GM23248 (cell line): ENCODE results near the gene RBP3. TPM values are rescaled to one million over a fixed set of nuclear protein-coding genes. Genes with fewer than 3 reads are reported as not detected.

ENCODE experiments used
- DNase-seq: peaks from one replicate; pipeline ENCODE4 v3.0.0-alpha.2; 2015
- H2AFZ ChIP-seq: fragments of 200-600 bp; sonication (generic); 2 replicates; pipeline ENCODE4 v1.6.1; 2016; ENCODE audit warnings: antibody characterized with exemption
- H3F3A ChIP-seq: fragments of 200-600 bp; sonication (generic); 2 replicates; pipeline ENCODE4 v1.6.1; 2016; ENCODE audit warnings: mild to moderate bottlenecking, antibody characterized with exemption, mixed run types; ENCODE audit not compliant: insufficient read depth
- H3K27ac ChIP-seq: fragments of 200-600 bp; sonication (generic); 2 replicates; pipeline ENCODE4 v1.5.1; 2016; ENCODE audit warnings: mild to moderate bottlenecking
- H3K27me3 ChIP-seq: fragments of 200-600 bp; sonication (generic); replicated peaks from 2 replicates; pipeline ENCODE4 v1.6.1; 2016; ENCODE audit warnings: mild to moderate bottlenecking; ENCODE audit not compliant: insufficient read depth
- H3K36me3 ChIP-seq: fragments of 200-600 bp; sonication (generic); 2 replicates; pipeline ENCODE4 v1.6.1; 2016; ENCODE audit warnings: low read depth, mild to moderate bottlenecking
- H3K4me1 ChIP-seq: fragments of 200-600 bp; sonication (generic); 2 replicates; pipeline ENCODE4 v1.6.1; 2016; ENCODE audit warnings: mild to moderate bottlenecking; ENCODE audit not compliant: insufficient read depth
- H3K4me2 ChIP-seq: fragments of 200-600 bp; sonication (generic); one replicate; pipeline ENCODE4 v1.6.1; 2016; ENCODE audit warnings: mild to moderate bottlenecking; ENCODE audit not compliant: unreplicated experiment
- H3K4me3 ChIP-seq: fragments of 200-600 bp; sonication (generic); 2 replicates; pipeline ENCODE4 v1.5.1; 2016; ENCODE audit warnings: mild to moderate bottlenecking
- H3K79me2 ChIP-seq: fragments of 200-600 bp; sonication (generic); 2 replicates; pipeline ENCODE4 v1.6.1; 2016; ENCODE audit warnings: mild to moderate bottlenecking; ENCODE audit not compliant: insufficient read depth
- H3K9ac ChIP-seq: fragments of 200-600 bp; sonication (generic); 2 replicates; pipeline ENCODE4 v1.6.1; 2016; ENCODE audit warnings: mild to moderate bottlenecking
- H3K9me2 ChIP-seq: fragments of 200-600 bp; sonication (generic); 2 replicates; pipeline ENCODE4 v1.6.1; 2016; ENCODE audit warnings: mixed run types, mild to moderate bottlenecking, moderate library complexity; ENCODE audit not compliant: insufficient read depth
- H3K9me3 ChIP-seq: fragments of 200-600 bp; sonication (generic); one replicate; pipeline ENCODE4 v1.6.1; 2017; ENCODE audit warnings: low read depth
- H4K20me1 ChIP-seq: fragments of 200-600 bp; sonication (generic); 2 replicates; pipeline ENCODE4 v1.6.0; 2016; ENCODE audit not compliant: insufficient read depth
- EZH2 ChIP-seq: fragments of 200-600 bp; sonication (generic); IDR thresholded peaks from 2 replicates; pipeline ENCODE4 v1.6.1; 2018; ENCODE audit warnings: antibody characterized with exemption, mild to moderate bottlenecking; ENCODE audit not compliant: insufficient read depth, poor library complexity, severe bottlenecking
- EZH2phosphoT487 ChIP-seq: fragments of 200-600 bp; sonication (generic); IDR thresholded peaks from 2 replicates; pipeline ENCODE4 v1.6.1; 2018; ENCODE audit warnings: antibody characterized with exemption, moderate library complexity, mild to moderate bottlenecking, low read depth; ENCODE audit not compliant: insufficient read depth
- WGBS, 2 experiments: methylation state at CpG; one replicate each; pipeline ENCODE4 v1.1.6; 2015 to 2017; ENCODE audit warnings: low lambda C conversion rate in 2 of 2, low coverage in 1 of 2; ENCODE audit errors: missing lambda C conversion rate in 2 of 2; 5-methylcytosine and 5-hydroxymethylcytosine counted together
- in situ Hi-C: fragments of 300-500 bp; cut with MboI; formaldehyde crosslinking; loops from 2 replicates; pipeline ENCODE4 v1.15.0; 2020
- polyA plus RNA-seq: library from polyadenylated mRNA; unstranded; fragments of >200 nt; fragmentation: Nextera tagmentation; extraction: Ambion mirVana; gene quantifications from 2 replicates; pipeline ENCODE4 v1.2.1, GENCODE V29; 2016
- total RNA-seq: library from RNA; depleted of rRNA; stranded (reverse); fragments of >200 nt; shearing (Covaris generic); gene quantifications from 2 replicates; pipeline ENCODE4 v1.2.3, GENCODE V29; 2014

Gene RBP3
- total and polyA plus RNA-seq, 2 experiments from 2014 or later, result not detected

DNA sequence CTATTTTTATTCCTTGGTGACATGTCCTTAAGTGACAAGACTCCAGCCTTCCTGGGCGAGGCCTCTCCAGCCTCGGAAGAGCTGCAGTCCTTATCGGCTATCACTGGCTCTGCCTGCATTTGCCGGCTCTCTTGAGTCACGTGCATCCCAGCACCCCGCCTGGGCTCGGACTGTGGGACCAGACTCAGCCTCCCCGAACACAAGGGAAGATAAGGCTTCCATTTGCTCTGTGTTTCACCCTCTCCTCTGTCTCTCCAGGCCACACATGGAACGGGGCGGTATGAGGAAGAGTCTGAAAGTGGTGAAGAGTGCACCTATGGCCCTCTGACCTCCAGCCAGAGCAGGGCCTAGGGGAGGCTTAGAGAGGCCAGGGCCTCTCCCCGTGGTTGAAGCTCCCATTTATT is 21.2 kb upstream of the RBP3 start:
- no peak overlapping the region for H3K9ac ChIP-seq
- H3F3A ChIP-seq, result no peaks in the 10 kb centered on the region
- H3K9me3 ChIP-seq, result no peaks in the 10 kb centered on the region
- H3K4me2 ChIP-seq, result no peak overlapping the region
- no peaks in the 10 kb centered on the region for H3K9me2 ChIP-seq
- H3K27ac ChIP-seq, result no peak overlapping the region
- no peak for TF ChIP-seq EZH2
- TF ChIP-seq EZH2phosphoT487, result no peak
- in situ Hi-C loops, result no loop called here
- no peak overlapping the region for H3K4me3 ChIP-seq
- no peak overlapping the region for H2AFZ ChIP-seq
- no peaks in the 10 kb centered on the region for H4K20me1 ChIP-seq
- H3K4me1 ChIP-seq, result no peaks in the 10 kb centered on the region
- DNase-seq, result no peak
- H3K27me3 ChIP-seq, result peaks cover 18% of the 10 kb centered on the region
- WGBS, 2 experiments, result 58 to 61% methylated on average over 11 of the region's 11 CpGs
- no peaks in the 10 kb centered on the region for H3K36me3 ChIP-seq
- H3K79me2 ChIP-seq, result no peaks in the 10 kb centered on the region

DNA sequence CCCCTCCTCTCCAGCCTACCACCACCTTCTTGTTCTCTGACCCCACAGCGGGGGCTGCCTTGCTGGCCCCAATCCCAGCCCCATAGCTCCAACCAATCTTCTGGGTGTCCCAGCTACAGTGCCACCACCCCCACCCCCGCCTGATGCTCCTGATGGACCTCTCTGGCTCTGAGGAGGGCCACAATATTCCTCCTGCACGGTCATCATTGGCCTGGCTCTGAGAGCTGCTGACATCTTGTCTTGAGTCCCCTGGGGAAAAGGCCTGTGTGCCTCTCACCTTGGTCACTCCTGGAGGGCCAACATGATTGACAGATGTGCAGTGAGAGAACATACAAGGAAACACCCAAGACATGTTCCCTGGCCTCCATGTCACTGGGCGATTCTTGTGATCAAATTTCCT is 18.3 kb upstream of the RBP3 start:
- no peaks in the 10 kb centered on the region for H3K36me3 ChIP-seq
- H2AFZ ChIP-seq, result no peak overlapping the region
- 27 to 44% methylated on average over 4 of the region's 4 CpGs for WGBS, 2 experiments
- DNase-seq, result no peak
- in situ Hi-C loops, result no loop called here
- no peak overlapping the region for H3K9ac ChIP-seq
- H3K4me2 ChIP-seq, result no peak overlapping the region
- H3K27ac ChIP-seq, result no peak overlapping the region
- H3K79me2 ChIP-seq, result no peaks in the 10 kb centered on the region
- no peak for TF ChIP-seq EZH2
- no peak for TF ChIP-seq EZH2phosphoT487
- H3F3A ChIP-seq, result no peaks in the 10 kb centered on the region
- H4K20me1 ChIP-seq, result no peaks in the 10 kb centered on the region
- H3K9me3 ChIP-seq, result no peaks in the 10 kb centered on the region
- H3K9me2 ChIP-seq, result no peaks in the 10 kb centered on the region
- H3K27me3 ChIP-seq, result peaks cover 19% of the 10 kb centered on the region
- no peaks in the 10 kb centered on the region for H3K4me1 ChIP-seq
- no peak overlapping the region for H3K4me3 ChIP-seq

DNA sequence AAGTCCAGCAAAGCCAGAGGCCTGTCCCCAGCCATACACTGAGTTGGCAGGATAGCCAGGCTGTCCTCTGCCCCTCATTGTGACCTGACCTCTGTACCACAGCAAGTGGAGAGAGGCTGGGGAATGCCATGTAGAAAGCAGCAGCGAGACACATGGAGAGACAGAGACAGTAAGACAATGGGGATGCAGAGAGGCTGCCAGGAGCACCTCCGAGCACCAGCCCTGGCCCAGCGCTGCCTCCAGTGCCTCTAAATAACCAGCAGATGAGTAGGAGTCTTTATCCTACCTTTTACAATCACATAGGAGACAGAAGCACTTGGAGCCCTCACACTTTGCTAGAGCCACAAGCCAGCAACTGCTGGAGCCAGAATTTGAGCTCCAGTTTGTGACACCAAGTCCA is 17.8 kb upstream of the RBP3 start:
- H3F3A ChIP-seq, result no peaks in the 10 kb centered on the region
- no peak overlapping the region for H2AFZ ChIP-seq
- no peaks in the 10 kb centered on the region for H3K9me2 ChIP-seq
- H3K4me3 ChIP-seq, result no peak overlapping the region
- H3K4me2 ChIP-seq, result no peak overlapping the region
- H4K20me1 ChIP-seq, result no peaks in the 10 kb centered on the region
- no peaks in the 10 kb centered on the region for H3K4me1 ChIP-seq
- WGBS, 2 experiments, result 56 to 69% methylated on average over 3 of the region's 3 CpGs
- TF ChIP-seq EZH2phosphoT487 (no peak), EZH2 (no peak)
- no peak overlapping the region for H3K9ac ChIP-seq
- in situ Hi-C loops, result no loop called here
- DNase-seq, result no peak
- no peak overlapping the region for H3K27ac ChIP-seq
- H3K79me2 ChIP-seq, result no peaks in the 10 kb centered on the region
- H3K27me3 ChIP-seq, result peaks cover 24% of the 10 kb centered on the region
- H3K36me3 ChIP-seq, result no peaks in the 10 kb centered on the region
- H3K9me3 ChIP-seq, result no peaks in the 10 kb centered on the region

DNA sequence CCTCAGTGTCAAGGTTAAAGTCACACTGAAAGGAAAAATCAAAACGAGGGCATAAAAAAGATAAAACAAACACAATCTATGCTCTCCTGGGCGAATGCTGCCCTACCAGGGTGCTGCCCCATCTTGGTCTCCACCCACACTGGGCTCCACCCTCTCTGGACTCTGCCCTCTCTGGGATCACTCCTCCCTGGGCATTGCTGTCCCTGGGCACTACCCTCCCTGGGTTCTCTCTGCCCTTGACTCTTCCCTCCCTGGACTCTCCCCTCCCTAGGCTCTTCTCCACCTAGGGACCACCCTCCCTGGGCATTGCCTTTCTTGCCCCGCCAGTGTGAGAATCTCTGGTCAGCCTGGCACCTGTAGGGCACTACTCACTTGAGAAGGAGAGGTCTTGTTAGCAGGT is 17.4 kb upstream of the RBP3 start:
- Histone ChIP-seq H3K36me3 (no peaks in the 10 kb centered on the region), H3K27me3 (peaks cover 28% of the 10 kb centered on the region), H3K4me2 (no peak overlapping the region), H2AFZ (no peak overlapping the region), H3K9me2 (no peaks in the 10 kb centered on the region), H3F3A (no peaks in the 10 kb centered on the region), H3K79me2 (no peaks in the 10 kb centered on the region), H3K9me3 (no peaks in the 10 kb centered on the region), H3K9ac (no peak overlapping the region), H3K4me3 (no peak overlapping the region), H3K4me1 (no peaks in the 10 kb centered on the region), H4K20me1 (no peaks in the 10 kb centered on the region), H3K27ac (no peak overlapping the region)
- no peak for DNase-seq
- in situ Hi-C loops, result no loop called here
- WGBS, 2 experiments, result 28 to 29% methylated on average over 3 of the region's 3 CpGs
- TF ChIP-seq EZH2 (no peak), EZH2phosphoT487 (no peak)

DNA sequence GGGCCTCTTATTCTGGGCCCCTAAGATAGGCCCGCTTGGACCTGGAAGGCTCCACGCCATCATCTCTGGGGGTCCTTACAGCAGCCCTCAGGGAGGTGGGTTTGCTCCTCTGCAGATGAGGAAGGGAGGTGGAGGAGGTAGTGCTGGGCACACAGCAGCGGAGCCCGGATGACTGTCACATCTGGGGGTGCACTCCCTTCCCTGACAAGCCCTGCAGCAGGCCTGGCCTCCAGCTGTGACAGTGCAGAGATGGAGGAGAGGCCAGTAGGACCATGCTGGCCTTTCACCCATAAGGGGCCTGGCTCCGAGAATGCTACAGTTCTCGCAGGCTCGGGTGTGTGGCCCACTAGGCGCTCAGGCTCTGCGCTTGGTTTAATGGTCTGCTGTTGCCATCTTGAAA is 16.7 kb upstream of the RBP3 start:
- H4K20me1 ChIP-seq, result no peaks in the 10 kb centered on the region

More for the DNA sequence above, 16.7 kb upstream of the RBP3 start:
- Histone ChIP-seq H3K36me3 (no peaks in the 10 kb centered on the region), H3K4me1 (no peaks in the 10 kb centered on the region), H2AFZ (no peak overlapping the region), H3K27me3 (peaks cover 29% of the 10 kb centered on the region), H3K4me2 (no peak overlapping the region), H3K79me2 (no peaks in the 10 kb centered on the region), H3F3A (no peaks in the 10 kb centered on the region), H3K27ac (no peak overlapping the region), H3K4me3 (no peak overlapping the region), H3K9me3 (no peaks in the 10 kb centered on the region), H3K9ac (no peak overlapping the region), H3K9me2 (no peaks in the 10 kb centered on the region)
- in situ Hi-C loops, result no loop called here
- 65 to 76% methylated on average over 9 of the region's 9 CpGs for WGBS, 2 experiments
- TF ChIP-seq EZH2phosphoT487 (no peak), EZH2 (no peak)
- DNase-seq, result no peak
